Transverse colon (tissue), 4 donors: ENCODE results near the gene CNGA1. TPM values are rescaled to one million over a fixed set of nuclear protein-coding genes. Genes with fewer than 3 reads are reported as not detected.

ENCODE experiments used
- DNase-seq: peaks from one replicate; pipeline ENCODE4 v3.0.0-alpha.2; 2019
- H3K27ac ChIP-seq, 4 donors: fragments of 200-600 bp; sonication (generic); 2 replicates each; pipeline ENCODE4 v1.5.1; 2016 to 2018; ENCODE audit warnings: inconsistent platforms in 4 of 4
- H3K27me3 ChIP-seq: fragments of 200-600 bp; sonication (generic); 2 replicates; pipeline ENCODE4 v1.5.1; 2017; ENCODE audit warnings: inconsistent platforms
- H3K36me3 ChIP-seq, 4 donors: fragments of 200-600 bp; sonication (generic); 2 replicates each; pipeline ENCODE4 v1.5.1; 2017 to 2019; ENCODE audit warnings: inconsistent platforms in 4 of 4
- H3K4me1 ChIP-seq, 4 donors: fragments of 200-600 bp; sonication (generic); 2 replicates each; pipeline ENCODE4 v1.5.1; 2017 to 2020; ENCODE audit warnings: inconsistent platforms in 4 of 4
- H3K4me3 ChIP-seq, 4 donors: fragments of 200-600 bp; sonication (generic); 1 replicate in 1 of 4; 2 replicates in 3 of 4; pipeline versions ENCODE4 v1.5.1 to v1.6.1; 2017 to 2019; ENCODE audit warnings: inconsistent platforms in 4 of 4
- H3K9me3 ChIP-seq, 2 donors: fragments of 200-600 bp; sonication (generic); 2 replicates each; pipeline ENCODE4 v1.5.1; 2017 to 2019; ENCODE audit warnings: inconsistent platforms in 2 of 2
- CTCF ChIP-seq, 5 experiments: fragments of 200-600 bp in 3 of 5; fragments of 450-650 bp in 2 of 5; sonication (generic) in 3 of 5; IDR thresholded peaks; 1 replicate in 2 of 5; 2 replicates in 3 of 5; pipeline ENCODE4 v1.5.1; 2016 to 2017; ENCODE audit warnings: antibody characterized with exemption in 5 of 5, inconsistent platforms in 3 of 5, mild to moderate bottlenecking in 2 of 5, moderate library complexity in 1 of 5
- EP300 ChIP-seq: sonication (generic); formaldehyde crosslinking; IDR thresholded peaks from one replicate; pipeline ENCODE4 v1.6.1; 2017; ENCODE audit warnings: antibody characterized with exemption, low read depth
- POLR2A ChIP-seq: fragments of 450-650 bp; IDR thresholded peaks from one replicate; pipeline ENCODE4 v1.6.1; 2016; ENCODE audit warnings: antibody characterized with exemption, mild to moderate bottlenecking, moderate library complexity
- POLR2AphosphoS5 ChIP-seq, 3 donors: sonication (generic); formaldehyde crosslinking; IDR thresholded peaks; one replicate each; pipeline ENCODE4 v1.6.1; 2016; ENCODE audit warnings: antibody characterized with exemption in 3 of 3
- WGBS, 2 donors: methylation state at CpG; one replicate each; pipeline ENCODE4 v1.1.5; 2018; ENCODE audit warnings: low coverage in 1 of 2; 5-methylcytosine and 5-hydroxymethylcytosine counted together
- in situ Hi-C, 4 donors: fragments of 200-750 bp; cut with MboI; loops; one replicate each; pipeline versions ENCODE4 v1.15.0 to v1.15.1; 2017; ENCODE audit warnings: low sequenced_read_pairs in 3 of 4, low pct_ligation_motif_present in 1 of 4, low pct_unique_long_range_greater_than_20kb in 1 of 4
- intact Hi-C: fragments of 100-400 bp; cut with DNase I; formaldehyde crosslinking; loops from one replicate; pipeline ENCODE4 v1.15.1; 2023; ENCODE audit warnings: low total_unique reads
- total RNA-seq, 4 donors: library from RNA; depleted of rRNA; stranded (reverse); fragments of >200 nt; gene quantifications; one replicate each; pipeline ENCODE4 v1.1.0, GENCODE V29; 2016

Gene CNGA1
- total RNA-seq, 4 donors from 2014 or later: 1.2 to 21.0 (median 15.0) TPM

GRCh38 chr4:47939456-47939855 lies 77.0 kb downstream of the CNGA1 start:
- intact Hi-C loops: no loop called here
- H3K36me3 ChIP-seq: no peaks in the 10 kb centered on the region
- TF ChIP-seq POLR2A (no peak), POLR2AphosphoS5 (IDR thresholded peaks at IDR 0.05) (no peak)
- WGBS, 2 donors: 44 to 62% methylated on average over 4 to 5 of the region's 5 CpGs
- in situ Hi-C loops: loop anchor here in 2 of 4 donors (10.0 to 25.0 kb wide), 2 partner anchors 252 to 255 kb away; no protein-coding TSS in a partner anchor
- no peak overlapping the region for H3K27ac ChIP-seq
- no peaks in the 10 kb centered on the region for H3K27me3 ChIP-seq
- DNase-seq: no peak
- no peaks in the 10 kb centered on the region for H3K4me1 ChIP-seq
- no peaks in the 10 kb centered on the region for H3K9me3 ChIP-seq
- no peak overlapping the region for H3K4me3 ChIP-seq

- H3K27ac ChIP-seq: no peak overlapping the region
- no peak overlapping the region for H3K4me3 ChIP-seq
- in situ Hi-C loops (loop anchor here in 2 of 4 donors (10.0 to 25.0 kb wide), 2 partner anchors 249 to 252 kb away; no protein-coding TSS in a partner anchor), intact Hi-C loops (no loop called here)
- peaks cover 0 to 7% (median 0%) of the 10 kb centered on the region in 4 donors for H3K4me1 ChIP-seq
- TF ChIP-seq POLR2A (no peak), POLR2AphosphoS5 (IDR thresholded peaks at IDR 0.05) (no peak), EP300 (no peak), CTCF (IDR thresholded peaks at IDR 0.05) (no peak)
- DNase-seq: no peak
- no peaks in the 10 kb centered on the region for H3K9me3 ChIP-seq
- WGBS, 2 donors: 85 to 94% methylated on average over 6 of the region's 6 CpGs
- H3K27me3 ChIP-seq: no peaks in the 10 kb centered on the region
- no peaks in the 10 kb centered on the region for H3K36me3 ChIP-seq
These were observed 80.1 kb downstream of the CNGA1 start for GRCh38 chr4:47936336-47936735.

GRCh38 chr4:47933840-47934239 lies 82.6 kb downstream of the CNGA1 start:
- intact Hi-C loops (no loop called here), in situ Hi-C loops (loop anchor here in 2 of 4 donors (10.0 to 25.0 kb wide), 2 partner anchors 247 to 249 kb away; no protein-coding TSS in a partner anchor)
- Histone ChIP-seq H3K4me3 (no peak overlapping the region), H3K36me3 (no peaks in the 10 kb centered on the region), H3K27ac (no peak overlapping the region), H3K27me3 (no peaks in the 10 kb centered on the region), H3K4me1 (peaks cover 0 to 7% (median 0%) of the 10 kb centered on the region in 4 donors), H3K9me3 (no peaks in the 10 kb centered on the region)
- DNase-seq: no peak
- 0 to 5% methylated on average over 3 to 4 of the region's 4 CpGs for WGBS, 2 donors
- TF ChIP-seq POLR2AphosphoS5 (IDR thresholded peaks at IDR 0.05) (no peak), CTCF (IDR thresholded peaks at IDR 0.05) (peak; percentile 50 to 59 (median 57))

- TF ChIP-seq EP300: no peak
- no peak for TF ChIP-seq POLR2AphosphoS5 (IDR thresholded peaks at IDR 0.05)
- no peak for TF ChIP-seq CTCF (IDR thresholded peaks at IDR 0.05)
- no peak for TF ChIP-seq POLR2A
- H3K27me3 ChIP-seq: no peaks in the 10 kb centered on the region
- H3K9me3 ChIP-seq: no peaks in the 10 kb centered on the region
- 65 to 66% methylated on average over 2 of the region's 2 CpGs for WGBS, 2 donors
- no peak for DNase-seq
- intact Hi-C loops: no loop called here
- peaks cover 0 to 11% (median 3%) of the 10 kb centered on the region in 4 donors for H3K4me1 ChIP-seq
- H3K27ac ChIP-seq: no peak overlapping the region
- in situ Hi-C loops: loop anchor here in 2 of 4 donors (10.0 to 25.0 kb wide), 2 partner anchors 244 to 246 kb away; no protein-coding TSS in a partner anchor
- no peak overlapping the region for H3K4me3 ChIP-seq
- H3K36me3 ChIP-seq: no peaks in the 10 kb centered on the region
These were observed 85.3 kb downstream of the CNGA1 start for GRCh38 chr4:47930971-47931804.
